MCF 10A (cell line): ENCODE results near the gene DIP2C. TPM values are rescaled to one million over a fixed set of nuclear protein-coding genes. Genes with fewer than 3 reads are reported as not detected.

Experiments
- BruUV-seq: library from RNA; stranded (reverse); fragments of 400-500 nt; replicated peaks from 2 replicates; lab custom pipeline; 2021; lab: Mats Ljungman, UMichigan
- CTCF ChIA-PET: fragments of 300-600 bp; sonication (Branson Sonifier 250); formaldehyde crosslinking; extraction: SDS; loops from one replicate; lab custom pipeline; 2021; ENCODE audit warnings: antibody characterized with exemption, inconsistent platforms; lab: Yijun Ruan, JAX
- POLR2A ChIA-PET: fragments of 300-600, 350-650 bp; sonication (Branson Sonifier 250); formaldehyde crosslinking; extraction: SDS; loops from one replicate; lab custom pipeline; 2020; ENCODE audit warnings: antibody characterized with exemption, inconsistent platforms; lab: Yijun Ruan, JAX
- DNase-seq: peaks from one replicate; pipeline ENCODE4 v3.0.0-alpha.2; 2018; ENCODE audit not compliant: unreplicated experiment
- H3K27ac Mint-ChIP-seq: one replicate; pipeline ENCODE4 v1.8.0; 2022; ENCODE audit warnings: mild to moderate bottlenecking, low read depth, mixed read lengths; ENCODE audit not compliant: unreplicated experiment
- H3K27me3 Mint-ChIP-seq: one replicate; pipeline ENCODE4 v1.8.0; 2022; ENCODE audit warnings: mixed read lengths; ENCODE audit not compliant: insufficient read depth, unreplicated experiment
- H3K36me3 Mint-ChIP-seq: one replicate; pipeline ENCODE4 v1.8.0; 2022; ENCODE audit warnings: mild to moderate bottlenecking, moderate library complexity, mixed read lengths; ENCODE audit not compliant: insufficient read depth, unreplicated experiment
- H3K4me1 Mint-ChIP-seq: one replicate; pipeline ENCODE4 v1.8.0; 2022; ENCODE audit warnings: mixed read lengths; ENCODE audit not compliant: insufficient read depth, unreplicated experiment
- H3K4me3 Mint-ChIP-seq: one replicate; pipeline ENCODE4 v1.8.0; 2022; ENCODE audit warnings: mild to moderate bottlenecking, moderate library complexity, mixed read lengths; ENCODE audit not compliant: unreplicated experiment
- H3K9me3 Mint-ChIP-seq: one replicate; pipeline ENCODE4 v1.8.0; 2022; ENCODE audit warnings: mixed read lengths; ENCODE audit not compliant: unreplicated experiment
- CTCF ChIP-seq: fragments of 200-600 bp; IDR thresholded peaks from one replicate; pipeline ENCODE4 v1.8.0; 2022; ENCODE audit warnings: antibody characterized with exemption, mild to moderate bottlenecking; ENCODE audit not compliant: unreplicated experiment
- intact Hi-C: fragments of 100-400 bp; cut with micrococcal nuclease; formaldehyde crosslinking; loops from 2 replicates; pipeline ENCODE4 v1.14.1; 2022
- total RNA-seq: library from RNA; stranded (reverse); gene quantifications from 2 replicates; pipeline ENCODE4 v1.2.3, GENCODE V29; 2022

The DIP2C gene
- total RNA-seq, 1 experiment from 2014 or later = 0.37 TPM

GRCh38 chr10:672203-672602 lies 17.3 kb downstream of the DIP2C start:
- no TSS peak for BruUV-seq
- TF ChIP-seq CTCF = no peak
- Mint-ChIP-seq H3K4me1 (no peaks in the 10 kb centered on the region), H3K36me3 (no peaks in the 10 kb centered on the region), H3K27me3 (peaks cover 39% of the 10 kb centered on the region), H3K27ac (no peak overlapping the region), H3K9me3 (no peaks in the 10 kb centered on the region), H3K4me3 (no peak overlapping the region)
- POLR2A ChIA-PET = interaction anchor here (0.6 to 0.7 kb wide), 2 partner anchors 12 to 40 kb away, joined by 3 read pairs; no protein-coding TSS in a partner anchor
- no peak for DNase-seq
- CTCF ChIA-PET = no interaction called here
- intact Hi-C loops = no loop called here

GRCh38 chr10:670990-671389 lies 18.5 kb downstream of the DIP2C start:
- CTCF ChIA-PET = no interaction called here
- no peak for DNase-seq
- POLR2A ChIA-PET = no interaction called here

GRCh38 chr10:670038-670437 lies 19.4 kb downstream of the DIP2C start:
- CTCF ChIA-PET = no interaction called here
- no peaks in the 10 kb centered on the region for H3K4me1 Mint-ChIP-seq

More at GRCh38 chr10:670990-671389, 18.5 kb downstream of the DIP2C start:
- Mint-ChIP-seq H3K36me3 (no peaks in the 10 kb centered on the region), H3K4me1 (no peaks in the 10 kb centered on the region), H3K9me3 (no peaks in the 10 kb centered on the region), H3K4me3 (no peak overlapping the region), H3K27me3 (peaks cover 28% of the 10 kb centered on the region), H3K27ac (no peak overlapping the region)
- intact Hi-C loops = no loop called here
- TF ChIP-seq CTCF = no peak
- BruUV-seq = no TSS peak

GRCh38 chr10:668786-669485 lies 20.5 kb downstream of the DIP2C start:
- no peak for DNase-seq
- Mint-ChIP-seq H3K27me3 (peaks cover 7% of the 10 kb centered on the region), H3K4me3 (no peak overlapping the region), H3K9me3 (no peaks in the 10 kb centered on the region), H3K36me3 (no peaks in the 10 kb centered on the region), H3K4me1 (no peaks in the 10 kb centered on the region), H3K27ac (no peak overlapping the region)
- POLR2A ChIA-PET = no interaction called here
- intact Hi-C loops = no loop called here
- TF ChIP-seq CTCF = no peak
- no TSS peak for BruUV-seq
- CTCF ChIA-PET = no interaction called here

More at GRCh38 chr10:670038-670437, 19.4 kb downstream of the DIP2C start:
- no TSS peak for BruUV-seq
- no peak for TF ChIP-seq CTCF
- intact Hi-C loops = no loop called here
- Mint-ChIP-seq H3K36me3 (no peaks in the 10 kb centered on the region), H3K4me3 (no peak overlapping the region), H3K9me3 (no peaks in the 10 kb centered on the region), H3K27ac (no peak overlapping the region), H3K27me3 (peaks cover 18% of the 10 kb centered on the region)
- DNase-seq = no peak
- POLR2A ChIA-PET = no interaction called here
